Measurements from ENCODE around the gene ANKUB1. TPM values are rescaled to one million over a fixed set of nuclear protein-coding genes. Genes with fewer than 3 reads are reported as not detected.

The ANKUB1 gene
- total and polyA plus RNA-seq, 8 donors: not detected

DNA sequence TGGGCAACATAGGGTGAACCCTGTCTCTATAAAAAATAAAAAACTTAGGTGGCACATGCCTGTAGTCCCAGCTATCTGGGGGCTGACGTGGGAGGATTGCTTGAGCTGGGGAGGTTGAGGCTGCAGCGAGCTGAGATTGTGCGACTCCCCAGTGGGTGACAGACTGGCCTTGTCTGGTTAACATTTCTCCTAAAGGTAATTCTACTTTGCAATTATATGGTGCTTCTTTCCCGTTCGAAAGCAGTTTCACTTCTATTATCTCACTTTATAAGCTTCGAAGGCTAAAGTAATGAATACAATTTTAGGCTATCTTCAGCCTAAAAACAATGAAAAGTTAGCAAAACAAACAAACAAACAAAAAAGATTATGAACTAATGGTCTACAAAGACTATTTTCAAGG is 75.4 kb downstream of the ANKUB1 start:
- peak in 3 of 4 donors; percentile 36 to 44 (median 44) for ATAC-seq
- peak overlapping the region in 1 of 4 donors; percentile 19 for H3K4me3 ChIP-seq
- intact Hi-C loops (cut with DNase I): loop anchor here in 1 of 3 donors (10.0 kb wide), 1 partner anchor 202 kb away; no protein-coding TSS in a partner anchor

DNA sequence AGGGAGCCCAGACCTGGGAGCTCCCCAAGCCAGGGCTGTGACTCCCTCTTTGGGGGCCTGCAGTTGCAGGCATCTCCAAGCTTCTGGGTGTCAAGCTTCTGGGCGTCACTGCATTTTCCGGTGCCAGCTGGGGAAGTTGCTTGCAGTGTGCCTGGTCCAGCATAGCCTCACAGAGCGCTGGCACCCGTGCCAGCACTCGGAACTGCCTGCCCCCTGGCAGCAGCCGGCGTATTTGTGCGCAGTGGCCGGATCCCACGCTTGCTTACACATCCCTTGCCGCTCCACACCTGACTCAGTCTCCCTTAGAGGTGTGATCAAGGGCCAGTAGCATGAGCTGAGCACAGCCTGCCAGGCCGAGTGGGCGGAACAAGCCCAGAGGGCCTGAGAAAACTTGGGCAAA is 77.1 kb downstream of the ANKUB1 start:
- DNase-seq: peak in 1 of 6 donors; percentile 41
- no peaks in the 10 kb centered on the region for H3K27me3 ChIP-seq
- WGBS, 2 donors: 88 to 92% methylated on average over 13 of the region's 13 CpGs
- intact Hi-C loops (cut with DNase I): loop anchor here in 1 of 3 donors (10.0 kb wide), 1 partner anchor 200 kb away; no protein-coding TSS in a partner anchor
- H3K4me1 ChIP-seq: peaks cover 0 to 3% (median 0%) of the 10 kb centered on the region in 3 donors
- H3K4me3 ChIP-seq: no peak overlapping the region
- ATAC-seq: no peak
- no peak for FAIRE-seq
- no peaks in the 10 kb centered on the region for H3K36me3 ChIP-seq
- H3K27ac ChIP-seq: no peak overlapping the region
- no peaks in the 10 kb centered on the region for H3K9me3 ChIP-seq
- TF ChIP-seq, protein P1, sequence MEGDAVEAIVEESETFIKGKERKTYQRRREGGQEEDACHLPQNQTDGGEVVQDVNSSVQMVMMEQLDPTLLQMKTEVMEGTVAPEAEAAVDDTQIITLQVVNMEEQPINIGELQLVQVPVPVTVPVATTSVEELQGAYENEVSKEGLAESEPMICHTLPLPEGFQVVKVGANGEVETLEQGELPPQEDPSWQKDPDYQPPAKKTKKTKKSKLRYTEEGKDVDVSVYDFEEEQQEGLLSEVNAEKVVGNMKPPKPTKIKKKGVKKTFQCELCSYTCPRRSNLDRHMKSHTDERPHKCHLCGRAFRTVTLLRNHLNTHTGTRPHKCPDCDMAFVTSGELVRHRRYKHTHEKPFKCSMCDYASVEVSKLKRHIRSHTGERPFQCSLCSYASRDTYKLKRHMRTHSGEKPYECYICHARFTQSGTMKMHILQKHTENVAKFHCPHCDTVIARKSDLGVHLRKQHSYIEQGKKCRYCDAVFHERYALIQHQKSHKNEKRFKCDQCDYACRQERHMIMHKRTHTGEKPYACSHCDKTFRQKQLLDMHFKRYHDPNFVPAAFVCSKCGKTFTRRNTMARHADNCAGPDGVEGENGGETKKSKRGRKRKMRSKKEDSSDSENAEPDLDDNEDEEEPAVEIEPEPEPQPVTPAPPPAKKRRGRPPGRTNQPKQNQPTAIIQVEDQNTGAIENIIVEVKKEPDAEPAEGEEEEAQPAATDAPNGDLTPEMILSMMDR (IDR thresholded peaks at IDR 0.05): no peak

More for the DNA sequence above, 75.4 kb downstream of the ANKUB1 start:
- FAIRE-seq: no peak
- H3K36me3 ChIP-seq: no peaks in the 10 kb centered on the region
- no peaks in the 10 kb centered on the region for H3K27me3 ChIP-seq
- H3K9me3 ChIP-seq: no peaks in the 10 kb centered on the region
- 21 to 30% methylated on average over 6 of the region's 6 CpGs for WGBS, 2 donors
- TF ChIP-seq, protein P1 (IDR thresholded peaks at IDR 0.05): no peak
- no peak overlapping the region for H3K27ac ChIP-seq
- no peak for DNase-seq
- H3K4me1 ChIP-seq: peaks cover 0 to 3% (median 0%) of the 10 kb centered on the region in 3 donors

DNA sequence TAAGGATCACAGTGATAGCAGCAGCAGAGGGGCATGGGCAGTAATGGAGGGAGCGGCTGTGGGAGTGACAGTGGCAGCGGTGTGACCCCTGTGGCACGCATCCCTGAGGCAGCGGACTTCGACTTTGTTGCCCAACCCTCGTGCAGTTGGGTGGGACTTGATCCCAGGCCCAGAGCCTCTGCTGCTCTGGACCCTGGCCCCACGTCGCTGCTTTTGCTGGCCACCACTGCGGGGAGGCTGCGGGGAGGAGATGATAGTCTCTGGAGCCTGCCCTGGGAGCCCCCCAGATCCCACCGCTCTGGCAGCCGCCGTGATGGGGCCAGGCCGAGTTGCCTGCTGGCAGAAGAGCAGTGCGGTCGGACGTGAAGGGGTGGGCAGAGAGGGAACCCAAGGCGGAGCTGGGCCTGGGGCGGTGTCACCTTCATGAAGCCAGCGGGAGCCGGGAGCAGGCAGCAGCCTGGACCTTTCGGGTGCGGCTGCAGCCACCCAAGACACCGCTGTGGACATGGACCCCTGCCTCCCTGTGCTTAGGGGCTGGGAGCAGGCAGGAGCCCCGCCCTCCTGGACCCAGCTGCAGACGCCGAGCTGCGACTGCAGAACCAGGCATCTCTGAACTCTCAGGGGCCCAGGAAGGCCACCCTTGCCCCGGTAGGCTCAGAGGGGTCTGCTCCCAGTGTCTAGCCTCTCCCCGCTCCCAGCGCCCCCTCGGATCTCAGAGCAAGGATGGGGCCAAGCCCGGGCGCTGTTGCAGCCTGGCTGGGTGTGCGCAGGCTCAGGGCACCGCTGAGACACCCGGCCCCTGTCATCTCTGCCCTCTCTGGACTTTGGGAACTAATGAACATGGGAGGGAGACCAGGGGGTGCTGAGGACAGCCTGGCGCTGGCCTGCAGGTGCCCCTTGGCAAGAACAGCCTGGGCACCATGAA is 78.4 kb downstream of the ANKUB1 start:
- no peak for FAIRE-seq
- H3K27ac ChIP-seq: no peak overlapping the region
- H3K36me3 ChIP-seq: no peaks in the 10 kb centered on the region
- no peaks in the 10 kb centered on the region for H3K9me3 ChIP-seq
- peak in 1 of 6 donors; percentile 64 for DNase-seq
- H3K4me1 ChIP-seq: peaks cover 0 to 3% (median 0%) of the 10 kb centered on the region in 3 donors
- no peak for ATAC-seq
- H3K27me3 ChIP-seq: no peaks in the 10 kb centered on the region
- TF ChIP-seq, protein P1 (IDR thresholded peaks at IDR 0.05): no peak
- intact Hi-C loops (cut with DNase I): loop anchor here in 1 of 3 donors (10.0 kb wide), 1 partner anchor 199 kb away; no protein-coding TSS in a partner anchor
- H3K4me3 ChIP-seq: no peak overlapping the region
- 87 to 91% methylated on average over 33 to 38 of the region's 38 CpGs for WGBS, 2 donors

Other genes with a start within 250 kb of the ANKUB1 start
- gene WWTR1, start 134.5 kb downstream of the ANKUB1 start, total RNA-seq: 10 to 100 TPM; 19.8 to 47.0 (median 25.2) TPM
- gene WWTR1, start 134.5 kb downstream of the ANKUB1 start, polyA plus RNA-seq: 10 to 100 TPM; 18.9 to 21.6 TPM
- 10 to 100 TPM in 5 of 6 donors, 1 to 10 TPM in 1; 9.0 to 19.2 (median 14.1) TPM for gene COMMD2, start 40.1 kb downstream of the ANKUB1 start, total RNA-seq
- 1 to 10 TPM; 4.4 to 8.4 TPM for gene COMMD2, start 40.1 kb downstream of the ANKUB1 start, polyA plus RNA-seq
- gene RNF13, start 20.7 kb upstream of the ANKUB1 start, total RNA-seq: 10 to 100 TPM; 28.9 to 51.9 (median 37.2) TPM
- gene RNF13, start 20.7 kb upstream of the ANKUB1 start, polyA plus RNA-seq: 10 to 100 TPM; 18.1 to 35.4 TPM
- 10 to 100 TPM; 31.8 to 39.9 (median 33.5) TPM for gene PFN2, start 178.3 kb upstream of the ANKUB1 start, total RNA-seq
- gene PFN2, start 178.3 kb upstream of the ANKUB1 start, polyA plus RNA-seq: 100 to 1,000 TPM in 1 of 2 donors, 10 to 100 TPM in 1; 32.2 to 109 TPM